ENCODE measurements around the gene RYR1.
A peak's percentile ranks its signal among the peaks of the same experiment; 100 is the strongest.
"Not testable (repeated sequence)": the region's sequence is repeated elsewhere in the genome, so short reads cannot be mapped to it uniquely, and the experiment has no call there.

RYR1 gene

DNA sequence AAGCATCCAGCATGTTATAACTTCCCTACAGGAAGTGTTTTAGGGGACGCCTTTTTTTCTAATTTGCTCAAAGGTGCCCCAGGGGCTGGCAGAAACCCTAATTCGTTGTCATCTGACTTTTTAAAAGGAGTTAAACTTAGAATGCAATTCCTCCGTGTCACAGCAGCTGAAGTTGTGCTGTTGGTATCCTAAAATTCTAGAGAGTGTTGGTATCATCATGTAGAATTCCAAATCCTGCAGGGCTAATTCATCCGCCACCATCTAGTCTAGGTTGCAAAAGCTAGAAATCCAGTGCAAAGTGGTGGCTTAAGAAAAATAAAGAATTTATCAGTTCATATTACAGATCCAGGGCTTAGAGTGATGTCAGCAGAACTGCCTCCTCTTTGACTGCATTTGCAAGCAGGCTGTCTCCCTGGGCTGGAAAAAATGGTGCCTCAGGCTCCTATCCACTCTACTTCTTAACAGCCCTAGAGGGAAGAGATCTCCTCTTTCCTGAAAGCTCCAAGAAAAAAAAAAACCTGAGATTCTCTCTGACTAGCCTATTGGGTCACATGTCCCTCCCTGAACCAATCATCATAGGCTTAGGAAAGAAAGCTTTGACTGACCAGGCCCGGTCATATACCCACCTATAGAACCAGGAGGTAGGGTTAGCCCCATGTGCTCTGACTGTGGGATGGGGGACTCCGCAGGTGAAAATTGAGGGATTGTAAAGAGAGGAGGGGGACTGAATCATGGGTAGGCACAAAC, 111.3 kb downstream of the RYR1 start:
- DNase-seq, result peak; percentile 68

DNA sequence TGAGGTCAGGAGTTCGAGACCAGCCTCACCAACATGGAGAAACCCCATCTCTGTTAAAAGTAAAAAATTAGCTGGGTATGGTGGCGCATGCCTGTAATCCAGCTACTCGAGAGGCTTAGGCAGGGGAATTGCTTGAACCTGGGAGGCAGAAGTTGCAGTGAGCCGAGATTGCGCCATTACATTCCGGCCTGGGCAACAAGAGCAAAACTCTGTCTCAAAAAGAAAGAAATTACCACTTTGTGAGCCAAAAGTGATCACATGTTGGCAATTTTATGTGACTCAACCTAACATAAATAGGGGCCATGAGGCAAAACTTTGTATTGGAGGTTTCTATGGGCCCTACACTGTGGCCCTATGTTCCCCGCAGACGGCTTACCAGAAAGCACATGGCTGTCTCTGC, 112.1 kb downstream of the RYR1 start:
- DNase-seq, result no peak

DNA sequence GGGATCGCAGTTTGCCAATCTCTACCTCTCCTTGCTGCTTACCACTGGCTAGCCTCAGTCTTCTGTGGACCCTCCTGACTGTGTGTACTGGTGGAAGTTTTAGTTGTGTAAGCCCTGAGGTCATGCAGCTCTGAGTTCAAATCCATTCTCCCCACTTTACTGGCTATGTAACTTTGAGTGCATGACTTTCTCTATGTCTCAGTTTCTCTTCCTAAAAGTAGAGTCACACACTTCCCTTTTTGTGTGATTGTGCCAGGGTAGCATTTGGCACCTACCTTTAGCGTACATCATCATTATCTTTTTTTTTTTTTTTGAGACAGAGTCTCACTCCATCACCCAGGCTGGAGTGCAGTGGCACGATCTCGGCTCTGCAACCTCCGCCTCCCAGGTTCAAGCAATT, 113.9 kb downstream of the RYR1 start:
- no peak for DNase-seq

DNA sequence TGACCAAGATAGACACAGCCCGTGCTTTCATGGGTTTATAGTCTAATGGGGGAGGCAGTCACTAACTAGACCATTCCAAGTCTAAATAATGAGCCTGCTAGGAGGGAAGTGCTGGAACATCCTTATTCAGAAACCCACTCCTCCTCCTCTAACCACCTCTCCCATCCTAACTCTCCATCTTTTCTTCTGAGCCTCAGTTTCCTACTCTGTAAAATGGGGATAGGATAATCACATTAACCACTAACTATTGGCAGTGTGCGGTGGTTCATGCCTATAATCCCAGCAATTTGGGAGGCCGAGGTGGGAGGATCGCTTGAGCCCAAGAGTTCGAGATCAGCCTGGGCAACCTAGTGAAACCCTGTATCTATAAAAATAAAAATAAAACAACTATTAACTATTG, 115.6 kb downstream of the RYR1 start:
- DNase-seq, result no peak

DNA sequence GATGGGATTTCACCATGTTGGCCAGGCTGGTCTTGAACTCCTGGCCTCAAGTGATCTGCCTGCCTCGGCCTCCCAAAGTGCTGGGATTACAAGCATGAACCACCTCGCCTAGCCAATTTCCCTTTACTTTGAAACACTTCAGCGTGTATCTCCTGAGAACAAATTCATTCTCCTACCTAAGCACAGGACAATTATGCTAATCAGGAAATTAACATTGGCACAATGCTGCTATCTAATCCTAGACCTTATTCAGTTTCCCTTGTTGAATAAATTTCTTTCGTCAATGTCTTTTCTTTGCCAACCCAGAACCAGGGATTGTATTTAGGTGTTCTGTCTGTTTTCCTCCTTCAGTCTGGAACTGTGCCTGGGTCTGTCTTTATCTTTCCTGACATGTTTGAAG, 116.5 kb downstream of the RYR1 start:
- no peak for DNase-seq

DNA sequence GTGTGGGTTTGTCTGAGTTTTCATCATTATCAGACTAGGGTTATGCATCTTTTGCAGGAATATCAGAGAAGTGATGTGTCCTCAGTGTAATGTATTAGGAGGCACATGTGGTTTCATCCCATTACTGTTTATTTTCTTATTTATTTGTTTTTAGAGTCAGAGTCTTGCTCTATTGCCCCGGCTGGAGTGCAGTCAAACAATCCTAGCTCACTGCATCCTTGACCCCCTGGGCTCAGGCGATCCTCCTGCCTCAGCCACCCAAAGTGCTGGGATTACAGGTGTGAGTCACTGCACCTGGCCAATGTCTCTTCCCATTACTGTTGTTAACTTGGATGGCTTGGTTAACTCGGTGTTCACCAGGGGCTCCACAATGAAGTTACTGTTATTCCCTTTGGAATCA, 116.9 kb downstream of the RYR1 start:
- no peak for DNase-seq

DNA sequence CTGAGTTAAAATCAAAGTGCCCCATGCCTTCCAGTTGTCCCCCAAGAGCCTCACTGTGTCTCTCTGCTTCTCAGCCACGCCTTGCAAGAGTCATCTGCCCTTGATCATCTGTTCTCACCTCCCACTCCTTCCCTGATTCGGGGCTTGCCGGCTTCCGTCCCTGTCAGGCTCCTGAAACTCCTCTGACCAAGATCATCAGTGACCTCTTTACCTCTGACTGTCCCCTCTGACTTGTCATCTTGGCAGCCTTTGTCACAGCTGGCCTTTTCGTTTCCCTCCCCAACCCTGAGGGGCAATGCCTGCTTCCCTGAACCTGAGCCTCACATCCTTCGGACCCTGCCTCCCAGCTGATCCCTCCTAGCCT, 117.9 kb downstream of the RYR1 start:
- DNase-seq, result no peak

DNA sequence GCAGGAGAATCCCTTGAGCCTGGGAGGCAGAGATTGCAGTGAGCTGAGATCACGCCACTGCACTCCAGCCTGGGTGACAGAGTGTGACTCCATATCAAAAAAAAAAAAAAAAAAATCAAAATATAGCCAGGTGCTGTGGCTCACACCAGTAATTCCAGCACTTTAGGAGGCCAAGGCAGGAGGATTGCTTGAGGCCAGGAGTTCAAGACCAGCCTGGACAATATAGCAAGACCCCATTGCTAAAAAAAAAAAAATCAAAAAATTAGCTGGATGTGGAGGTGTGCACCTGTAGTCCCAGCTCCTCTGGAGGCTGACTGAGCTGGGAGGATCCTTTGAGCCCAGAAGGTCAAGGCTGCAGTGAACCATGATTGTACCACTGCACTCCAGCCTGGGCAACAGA, 119.7 kb downstream of the RYR1 start:
- DNase-seq, result not testable (repeated sequence)

DNA sequence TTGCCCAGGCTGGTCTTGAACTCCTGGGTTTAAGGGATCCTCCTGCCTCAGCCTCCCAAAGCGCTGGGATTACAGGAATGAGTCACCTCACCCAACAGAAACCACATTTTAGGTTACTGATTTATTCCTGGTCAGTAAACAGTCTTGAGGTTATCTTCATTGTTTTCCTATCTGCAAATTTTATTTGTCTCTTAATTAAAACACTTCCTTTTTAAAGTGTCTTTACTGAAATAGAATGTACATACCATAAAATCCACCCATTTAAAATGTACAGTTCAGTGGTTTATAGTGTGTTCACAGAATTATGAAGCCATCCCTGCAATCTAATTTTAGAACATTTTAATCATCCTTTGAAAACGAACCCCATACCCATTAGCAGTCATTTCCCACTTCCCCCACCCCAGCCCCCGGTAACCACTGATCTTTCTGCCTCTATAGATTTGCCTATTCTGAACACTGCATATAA, 121.2 kb downstream of the RYR1 start:
- DNase-seq, result no peak

DNA sequence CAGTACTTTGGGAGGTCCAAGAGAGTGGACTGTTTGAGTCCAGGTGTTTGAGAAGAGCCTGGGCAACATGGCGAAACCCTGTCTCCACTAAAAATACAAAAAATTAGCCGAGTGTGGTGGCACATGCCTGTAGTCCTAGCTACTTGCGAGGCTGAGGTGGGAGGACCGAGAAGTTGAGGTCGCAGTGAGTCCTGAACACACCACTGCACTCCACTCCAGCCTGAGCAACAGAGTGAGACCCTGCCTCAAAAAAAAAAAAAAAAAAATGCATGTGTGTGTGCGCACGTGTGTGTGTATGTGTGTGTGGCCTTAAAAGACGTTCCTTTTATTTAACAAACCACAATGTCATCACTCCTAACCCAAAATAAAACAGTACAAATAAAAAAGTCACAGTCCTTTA, 121.7 kb downstream of the RYR1 start:
- DNase-seq, result no peak

DNA sequence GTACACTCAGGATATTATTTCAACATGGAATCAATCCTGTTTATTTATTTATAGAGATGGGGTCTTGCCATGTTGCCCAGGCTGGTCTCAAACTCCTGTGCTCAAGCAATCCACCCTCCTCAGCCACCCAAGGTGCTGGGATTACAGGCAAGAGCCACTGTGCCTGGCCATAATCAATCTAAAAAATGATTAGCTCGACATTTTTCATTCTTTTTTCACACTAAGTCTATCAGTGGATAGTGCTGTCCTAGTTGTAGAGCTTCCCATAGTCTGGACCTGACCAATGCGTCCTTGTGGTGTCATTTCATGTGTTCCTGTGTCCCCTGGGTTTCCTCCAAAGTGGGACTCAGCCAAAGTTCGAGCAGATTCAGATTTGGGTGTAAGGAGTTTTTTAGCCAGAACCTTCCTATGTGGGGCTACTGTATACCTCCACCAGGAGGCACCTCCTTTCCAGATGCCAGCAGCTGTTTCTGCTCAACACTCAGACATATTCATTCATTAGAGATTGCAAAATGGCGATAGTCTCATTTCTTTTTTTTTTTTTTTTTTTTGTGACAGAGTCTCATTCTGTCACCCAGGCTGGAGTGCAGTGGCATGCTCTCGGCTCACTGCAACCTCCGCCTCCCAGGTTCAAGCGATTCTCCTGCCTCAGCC, 123.2 kb downstream of the RYR1 start:
- DNase-seq, result no peak

DNA sequence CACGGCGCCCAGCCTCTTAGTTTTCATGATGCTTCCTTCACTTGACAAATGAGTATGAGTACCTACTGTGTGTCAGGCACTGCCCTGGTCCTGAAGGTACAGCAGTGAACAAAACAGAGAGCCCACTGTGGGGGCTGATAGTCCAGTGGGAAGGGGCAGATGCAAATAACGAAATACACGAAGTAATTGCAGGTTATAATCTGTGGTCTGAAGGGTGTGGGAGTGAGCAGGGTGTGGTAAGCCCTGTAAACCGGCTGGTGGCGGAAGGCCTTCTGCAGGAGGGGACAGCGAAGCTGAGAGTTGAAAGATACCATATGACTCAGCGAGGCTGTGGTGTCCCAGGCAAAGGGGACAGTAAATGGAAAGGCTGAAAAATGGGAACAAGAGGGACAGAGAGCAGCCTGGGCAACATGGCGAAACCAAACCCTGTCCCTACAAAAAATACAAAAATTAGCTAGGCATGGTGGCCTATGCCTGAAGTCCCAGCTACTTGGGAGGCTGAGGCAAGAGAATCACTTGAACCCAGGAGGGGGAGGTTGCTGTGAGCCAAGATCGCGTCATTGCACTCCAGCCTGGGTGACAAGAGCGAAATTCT, 123.8 kb downstream of the RYR1 start:
- DNase-seq, result no peak

DNA sequence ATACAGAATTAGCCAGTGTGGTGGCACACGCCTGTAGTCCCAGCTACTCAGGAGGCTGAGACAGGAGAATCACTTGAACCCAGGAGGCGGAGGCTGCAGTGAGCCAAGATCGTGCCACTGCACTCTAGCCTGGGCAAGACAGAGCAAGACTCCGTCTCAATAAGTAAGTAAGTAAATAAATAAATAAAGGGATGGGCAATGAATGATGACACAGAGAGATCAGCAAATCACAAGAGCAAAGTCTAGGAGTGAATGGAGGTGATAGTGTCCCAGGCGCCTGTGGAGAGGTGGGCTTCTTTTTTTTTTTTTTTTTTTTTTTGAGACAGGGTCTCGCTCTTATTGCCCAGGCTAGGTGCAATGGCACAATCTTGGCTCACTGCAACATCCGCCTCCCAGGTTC, 125.4 kb downstream of the RYR1 start:
- DNase-seq, result not testable (repeated sequence)

DNA sequence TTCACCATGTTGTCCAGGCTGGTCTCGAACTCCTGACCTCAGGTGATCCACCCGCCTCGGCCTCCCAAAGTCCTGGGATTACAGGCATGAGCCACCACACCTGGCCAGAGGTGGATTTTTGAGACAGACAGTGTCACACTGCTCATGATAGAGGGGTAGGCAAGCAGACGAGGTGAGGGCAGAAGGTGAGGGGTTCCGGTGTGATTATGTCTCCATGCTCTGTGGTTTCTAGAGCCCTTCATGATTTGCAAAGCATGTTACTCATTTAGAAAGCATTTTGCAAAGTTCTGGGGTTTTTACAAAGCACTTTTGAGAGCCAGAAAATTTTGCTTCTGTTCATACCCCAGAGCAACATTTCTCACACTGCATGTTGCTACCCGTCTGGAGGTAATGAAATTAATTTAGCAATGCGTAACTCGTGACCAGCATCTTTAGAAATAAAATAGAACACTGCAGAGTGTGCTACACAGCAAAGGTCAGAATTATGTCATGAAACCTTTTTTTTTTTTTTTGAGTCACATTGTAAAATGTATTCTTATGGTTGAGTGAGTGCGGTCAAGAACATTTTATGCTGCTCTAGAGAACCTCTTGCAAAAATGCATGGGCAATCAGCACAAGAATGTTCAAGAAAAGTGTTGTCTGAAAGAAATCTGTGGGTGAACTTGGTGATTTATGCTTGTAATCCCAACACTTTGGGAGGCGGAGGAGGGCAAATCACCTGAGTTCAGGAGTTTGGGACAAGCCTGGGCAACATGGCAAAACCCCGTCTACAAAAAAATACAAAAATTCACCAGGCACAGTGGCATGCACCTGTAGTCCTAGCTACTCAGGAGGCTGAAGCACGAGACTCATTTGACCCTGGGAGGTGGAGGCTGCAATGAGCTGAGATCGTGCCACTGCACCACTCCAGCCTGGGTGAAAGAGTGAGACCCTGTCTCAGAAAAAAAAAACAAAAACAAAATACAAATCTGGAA, 126.2 kb downstream of the RYR1 start:
- DNase-seq, result no peak

DNA sequence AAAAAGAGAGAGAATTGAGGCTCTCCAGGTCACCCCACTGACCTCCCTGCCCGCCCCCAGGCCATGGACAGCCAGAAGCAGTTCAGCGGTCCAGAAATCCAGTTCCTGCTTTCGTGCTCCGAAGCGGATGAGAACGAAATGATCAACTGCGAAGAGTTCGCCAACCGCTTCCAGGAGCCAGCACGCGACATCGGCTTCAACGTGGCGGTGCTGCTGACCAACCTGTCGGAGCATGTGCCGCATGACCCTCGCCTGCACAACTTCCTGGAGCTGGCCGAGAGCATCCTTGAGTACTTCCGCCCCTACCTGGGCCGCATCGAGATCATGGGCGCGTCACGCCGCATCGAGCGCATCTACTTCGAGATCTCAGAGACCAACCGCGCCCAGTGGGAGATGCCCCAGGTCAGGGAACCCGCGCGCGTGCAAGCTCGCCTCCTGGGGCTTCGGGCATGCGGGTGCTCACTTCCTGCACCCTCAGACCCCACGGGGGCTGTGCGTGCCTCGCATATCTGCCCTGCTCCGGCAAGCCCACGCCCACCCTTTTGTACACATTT, 127.6 kb downstream of the RYR1 start:
- no peak for DNase-seq

DNA sequence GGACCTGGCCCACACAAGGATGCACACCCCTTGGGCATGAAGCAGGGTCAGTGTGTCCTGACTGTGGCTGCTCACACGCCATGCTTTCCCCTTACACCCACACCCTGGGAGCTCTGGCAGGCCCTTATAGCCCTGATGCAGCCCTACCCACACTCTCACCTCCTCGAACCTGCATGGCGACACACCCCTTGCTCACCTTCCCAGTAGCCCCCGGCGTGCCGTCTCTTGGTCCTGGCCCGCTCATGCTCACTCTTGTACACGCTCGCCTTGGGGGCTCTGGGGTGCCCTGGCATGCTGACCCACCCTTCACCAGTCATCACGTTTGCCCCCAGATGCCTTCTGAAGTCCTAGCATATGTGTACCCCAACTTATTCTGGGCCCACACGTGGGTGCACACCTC, 128.2 kb downstream of the RYR1 start:
- DNase-seq, result no peak

DNA sequence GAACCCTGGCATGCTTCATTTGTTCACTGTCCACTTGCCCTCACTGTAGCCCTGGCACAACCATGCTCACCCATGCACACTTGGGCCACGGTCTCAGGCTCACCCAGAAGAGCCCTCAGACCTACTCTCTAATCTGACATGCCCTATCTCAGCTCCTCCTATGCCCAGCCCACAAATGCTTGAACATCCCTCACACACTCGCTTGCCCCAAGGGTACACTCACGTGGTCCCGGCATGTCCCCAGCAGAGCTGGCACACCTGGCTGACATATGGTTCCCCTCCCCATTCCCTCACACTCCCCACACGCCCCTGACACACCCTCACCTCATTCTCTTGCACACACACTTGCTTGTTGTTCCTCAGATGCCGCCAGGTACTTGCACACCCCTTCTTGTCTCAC, 128.6 kb downstream of the RYR1 start:
- no peak for DNase-seq

DNA sequence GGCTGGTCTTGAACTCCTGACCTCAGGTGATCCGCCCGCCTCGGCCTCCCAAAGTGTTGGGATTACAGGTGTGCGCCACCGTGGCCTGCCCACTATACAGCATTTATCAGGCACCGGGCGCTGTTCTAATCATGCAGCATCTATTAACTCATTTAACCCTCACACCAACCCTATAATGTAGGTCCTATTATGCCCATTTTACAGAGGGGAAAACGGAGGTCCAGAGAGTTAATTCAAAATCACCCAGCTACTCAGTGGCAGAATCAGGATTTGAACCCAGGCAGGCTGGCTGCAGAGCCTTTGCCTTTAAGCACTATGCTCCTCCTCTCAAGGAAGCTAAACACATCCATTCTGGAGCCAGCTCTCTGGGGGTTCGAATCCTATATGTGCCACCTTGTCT, 130.0 kb downstream of the RYR1 start:
- DNase-seq, result no peak

DNA sequence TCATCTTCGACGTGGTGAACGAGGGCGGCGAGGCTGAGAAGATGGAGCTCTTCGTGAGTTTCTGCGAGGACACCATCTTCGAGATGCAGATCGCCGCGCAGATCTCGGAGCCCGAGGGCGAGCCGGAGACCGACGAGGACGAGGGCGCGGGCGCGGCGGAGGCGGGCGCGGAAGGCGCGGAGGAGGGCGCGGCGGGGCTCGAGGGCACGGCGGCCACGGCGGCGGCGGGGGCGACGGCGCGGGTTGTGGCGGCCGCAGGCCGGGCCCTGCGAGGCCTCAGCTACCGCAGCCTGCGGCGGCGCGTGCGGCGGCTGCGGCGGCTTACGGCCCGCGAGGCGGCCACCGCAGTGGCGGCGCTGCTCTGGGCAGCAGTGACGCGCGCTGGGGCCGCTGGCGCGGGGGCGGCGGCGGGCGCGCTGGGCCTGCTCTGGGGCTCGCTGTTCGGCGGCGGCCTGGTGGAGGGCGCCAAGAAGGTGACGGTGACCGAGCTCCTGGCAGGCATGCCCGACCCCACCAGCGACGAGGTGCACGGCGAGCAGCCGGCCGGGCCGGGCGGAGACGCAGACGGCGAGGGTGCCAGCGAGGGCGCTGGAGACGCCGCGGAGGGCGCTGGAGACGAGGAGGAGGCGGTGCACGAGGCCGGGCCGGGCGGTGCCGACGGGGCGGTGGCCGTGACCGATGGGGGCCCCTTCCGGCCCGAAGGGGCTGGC, 131.6 kb downstream of the RYR1 start:
- DNase-seq, result no peak

DNA sequence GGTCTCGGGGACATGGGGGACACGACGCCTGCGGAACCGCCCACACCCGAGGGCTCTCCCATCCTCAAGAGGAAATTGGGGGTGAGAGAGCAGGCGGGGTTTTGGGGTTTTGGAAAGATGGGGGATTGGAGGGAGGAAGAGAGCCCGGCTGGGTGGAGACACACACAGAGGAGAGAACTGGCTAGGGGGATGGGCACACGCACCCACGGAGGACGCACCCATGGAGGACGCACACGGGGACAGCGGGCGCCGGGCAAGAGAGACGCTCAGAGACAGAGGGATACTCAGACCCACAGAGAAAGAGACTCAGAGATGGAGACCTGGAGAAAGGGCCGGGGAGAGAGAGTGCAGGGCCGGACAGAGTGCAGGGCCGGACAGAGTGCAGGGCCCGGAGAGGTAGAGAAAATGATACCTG, 132.2 kb downstream of the RYR1 start:
- no peak for DNase-seq

DNA sequence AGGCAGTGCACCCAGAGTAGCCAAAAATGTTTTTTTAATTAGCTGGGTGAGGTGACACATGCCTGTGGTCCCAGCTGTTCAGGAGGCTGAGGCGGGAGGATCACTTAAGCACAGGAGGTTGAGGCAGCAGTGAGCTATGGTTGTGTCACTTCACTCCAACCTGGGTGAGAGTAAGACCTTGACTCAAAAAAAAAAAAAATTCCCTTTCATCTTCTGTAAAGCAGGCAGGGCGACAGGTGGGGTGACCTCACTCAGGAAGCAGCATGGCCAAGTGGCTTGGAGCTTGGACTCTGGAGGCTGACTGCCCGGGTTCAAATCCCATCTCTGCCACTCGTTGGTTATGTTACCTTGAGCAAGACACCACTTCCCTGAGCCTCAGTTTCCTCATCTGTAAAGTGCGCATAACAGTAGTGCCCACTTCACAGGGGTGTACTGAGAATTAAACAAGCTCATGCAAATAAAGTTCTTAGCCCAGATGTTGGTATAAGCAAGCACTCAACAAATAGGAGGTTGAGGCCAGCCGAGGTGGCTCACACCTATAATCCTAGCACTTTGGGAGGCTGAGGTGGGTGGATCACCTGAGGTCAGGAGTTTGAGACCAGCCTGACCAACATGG, 136.0 kb downstream of the RYR1 start:
- no peak for DNase-seq

DNA sequence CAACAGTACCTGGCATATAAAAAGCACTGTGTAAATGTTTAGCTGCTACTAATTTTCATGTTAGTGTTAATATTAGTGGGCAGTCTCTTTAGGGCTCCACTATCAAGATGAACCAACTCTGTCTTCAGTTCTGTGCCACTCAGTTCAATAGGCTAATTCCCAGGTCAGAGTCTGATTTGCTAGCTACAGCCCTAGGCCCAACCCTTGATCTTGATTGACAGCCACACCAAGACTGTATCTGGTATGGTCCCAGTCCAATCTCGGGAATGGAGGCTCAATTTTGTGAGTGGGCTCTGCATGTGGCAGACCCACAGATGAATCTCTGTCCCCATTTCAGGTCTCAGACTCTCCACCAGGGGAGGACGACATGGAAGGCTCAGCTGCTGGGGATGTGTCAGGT, 138.2 kb downstream of the RYR1 start:
- no peak for DNase-seq
